ENCODE results near the gene THOP1.
A peak's percentile ranks its signal among the peaks of the same experiment; 100 is the strongest.

The THOP1 gene

DNA sequence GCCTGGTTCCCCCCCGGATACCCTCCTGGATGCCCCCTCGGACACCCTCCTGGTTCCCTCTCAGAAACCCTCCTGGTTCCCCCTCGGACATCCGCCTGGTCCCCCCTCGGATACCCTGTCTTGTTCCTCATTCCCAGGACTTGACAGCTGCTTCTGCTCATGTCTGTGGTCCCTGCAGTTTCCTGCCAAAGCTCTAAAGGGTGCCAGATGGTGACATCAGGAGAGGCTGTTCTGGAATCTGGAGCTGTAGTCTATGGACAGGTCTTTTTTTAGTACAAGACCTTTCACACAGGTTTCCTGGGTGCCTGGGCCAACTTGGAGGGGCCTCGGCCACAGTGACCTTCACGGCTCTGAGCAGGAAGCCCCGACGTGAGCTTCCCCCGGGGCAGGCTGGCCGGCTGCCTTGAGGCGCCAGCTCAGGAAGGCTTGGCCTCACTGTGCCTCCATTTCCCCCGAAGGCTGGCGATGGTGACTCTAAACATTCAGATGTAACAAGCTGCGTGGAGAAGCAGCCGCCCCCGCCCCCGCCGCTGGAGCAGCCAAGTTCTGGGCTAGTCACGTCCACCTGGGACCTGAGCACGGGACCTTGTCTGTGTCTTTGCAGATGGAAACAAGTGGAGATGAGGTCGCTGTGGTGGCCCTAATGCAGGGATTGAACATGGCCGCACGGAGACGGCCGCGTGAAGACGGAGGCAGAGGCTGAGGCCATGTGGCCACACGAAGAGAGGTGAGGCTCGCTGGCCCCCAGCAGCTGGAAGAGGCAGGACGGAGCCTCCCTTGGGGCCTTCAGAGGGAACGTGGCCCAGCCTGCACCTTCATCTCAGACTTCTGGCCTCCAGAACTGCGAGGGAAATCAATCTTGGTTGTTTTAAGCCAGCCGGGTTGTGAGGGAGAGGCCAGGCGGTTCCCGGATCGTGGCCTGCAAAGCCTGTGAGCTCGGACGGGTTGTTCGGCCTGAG, 15.0 kb upstream of the THOP1 start:
- Histone ChIP-seq H3K4me1 (ENCODE audit: control insufficient read depth in 5 of 5, insufficient read depth in 5 of 5, low read length in 5 of 5) (peaks cover 0 to 41% (median 35%) of the 10 kb centered on the region in 5 donors), H3K9ac (ENCODE audit: low read length in 5 of 5) (peak overlapping the region in 1 of 5 donors; percentile 48), H3K36me3 (ENCODE audit: control insufficient read depth in 5 of 5, insufficient read depth in 5 of 5, low read length in 5 of 5) (peaks cover 0 to 44% (median 30%) of the 10 kb centered on the region in 5 donors), H3K27ac (ENCODE audit: low read depth, low read length) (no peak overlapping the region), H3K27me3 (ENCODE audit: control insufficient read depth in 5 of 5, insufficient read depth in 4 of 5, low read length in 5 of 5) (no peaks in the 10 kb centered on the region), H3K4me3 (ENCODE audit: low read depth in 1 of 5, low read length in 5 of 5) (peak overlapping the region in 1 of 5 donors; percentile 34), H3K9me3 (ENCODE audit: control insufficient read depth in 5 of 5, low read length in 5 of 5) (no peaks in the 10 kb centered on the region)

DNA sequence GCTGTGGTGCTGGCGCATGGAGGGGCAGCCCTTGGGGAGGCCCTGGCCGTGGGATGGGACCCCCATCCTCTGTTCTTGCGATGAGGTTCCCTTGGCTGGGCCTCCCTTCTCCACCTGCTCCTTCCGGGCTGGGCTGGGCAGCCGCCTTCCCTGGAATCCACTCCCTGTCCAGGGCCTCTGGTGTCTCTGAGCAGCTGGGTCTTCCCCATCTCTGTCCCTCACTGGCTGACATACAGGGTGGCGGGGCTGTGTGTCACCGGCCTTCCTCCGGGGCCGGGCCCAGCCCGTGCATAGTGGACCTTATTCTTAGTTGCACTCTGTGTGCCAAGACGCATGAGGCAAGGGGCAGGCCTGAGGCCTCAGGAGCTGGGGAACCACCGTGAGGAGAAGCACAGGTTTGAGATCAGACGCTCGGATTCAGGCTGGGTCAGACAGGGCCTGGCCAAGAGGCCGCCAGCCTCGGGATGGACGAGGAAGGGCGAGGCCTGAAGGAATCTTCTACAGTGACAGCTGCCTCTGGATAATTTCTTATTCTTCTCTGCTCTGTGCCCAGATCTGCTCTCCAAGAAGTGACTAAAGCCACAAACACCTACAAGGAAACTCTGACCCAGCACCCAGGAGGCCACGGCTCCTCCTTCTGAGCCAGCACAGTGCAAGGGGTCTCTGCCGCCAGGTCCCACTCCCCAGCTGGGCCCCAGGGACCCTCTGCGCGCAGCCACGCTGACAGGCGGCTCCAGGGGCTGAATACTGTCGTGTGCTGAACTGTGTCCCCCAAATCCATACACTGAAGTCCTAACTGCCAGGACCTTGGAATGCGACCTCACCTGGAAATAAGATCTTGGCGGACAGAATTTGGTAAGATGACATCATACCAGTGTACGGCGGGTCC, 13.3 kb upstream of the THOP1 start:
- Histone ChIP-seq H3K4me1 (ENCODE audit: control insufficient read depth in 5 of 5, insufficient read depth in 5 of 5, low read length in 5 of 5) (peaks cover 3 to 53% (median 46%) of the 10 kb centered on the region in 5 donors), H3K36me3 (ENCODE audit: control insufficient read depth in 5 of 5, insufficient read depth in 5 of 5, low read length in 5 of 5) (peaks cover 0 to 28% (median 15%) of the 10 kb centered on the region in 5 donors), H3K27ac (ENCODE audit: low read depth, low read length) (no peak overlapping the region), H3K4me3 (ENCODE audit: low read depth in 1 of 5, low read length in 5 of 5) (no peak overlapping the region), H3K9ac (ENCODE audit: low read length in 5 of 5) (no peak overlapping the region), H3K27me3 (ENCODE audit: control insufficient read depth in 5 of 5, insufficient read depth in 4 of 5, low read length in 5 of 5) (no peaks in the 10 kb centered on the region), H3K9me3 (ENCODE audit: control insufficient read depth in 5 of 5, low read length in 5 of 5) (no peaks in the 10 kb centered on the region)

DNA sequence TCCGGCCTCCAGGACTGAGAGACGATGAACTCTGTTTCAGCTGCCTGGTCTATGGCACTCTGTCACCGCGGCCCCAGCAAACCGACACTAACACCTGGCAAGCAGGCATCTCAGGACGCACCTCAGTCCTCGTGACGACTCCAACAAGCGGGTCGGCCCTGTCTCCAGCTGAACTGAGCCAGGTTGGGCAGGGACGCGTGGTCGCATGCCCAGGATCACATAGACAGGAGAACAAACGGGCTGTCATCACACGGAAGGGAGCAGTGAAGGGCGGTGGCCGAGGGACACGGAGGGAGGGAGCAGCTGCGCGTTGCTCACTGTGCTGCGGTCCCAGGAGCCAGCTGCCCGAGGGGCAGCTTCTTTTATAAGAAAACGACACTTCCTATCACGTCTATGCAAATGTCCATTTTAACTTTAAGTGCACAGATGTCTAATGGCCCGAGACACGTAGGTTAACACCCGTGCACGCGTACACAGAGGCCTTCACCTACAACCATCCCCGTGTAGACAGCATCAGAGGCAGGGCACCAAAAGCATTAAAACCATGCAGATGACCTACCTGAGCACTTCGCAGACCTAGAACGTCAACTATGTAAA, 11.1 kb upstream of the THOP1 start:
- H3K9ac ChIP-seq (ENCODE audit: low read length in 5 of 5) = no peak overlapping the region
- no peaks in the 10 kb centered on the region for H3K27me3 ChIP-seq (ENCODE audit: control insufficient read depth in 5 of 5, insufficient read depth in 4 of 5, low read length in 5 of 5)
- H3K36me3 ChIP-seq (ENCODE audit: control insufficient read depth in 5 of 5, insufficient read depth in 5 of 5, low read length in 5 of 5) = peaks cover 0 to 18% (median 2%) of the 10 kb centered on the region in 5 donors
- peaks cover 3 to 59% (median 44%) of the 10 kb centered on the region in 5 donors for H3K4me1 ChIP-seq (ENCODE audit: control insufficient read depth in 5 of 5, insufficient read depth in 5 of 5, low read length in 5 of 5)
- H3K9me3 ChIP-seq (ENCODE audit: control insufficient read depth in 5 of 5, low read length in 5 of 5) = no peaks in the 10 kb centered on the region
- no peak overlapping the region for H3K4me3 ChIP-seq (ENCODE audit: low read depth in 1 of 5, low read length in 5 of 5)
- H3K27ac ChIP-seq (ENCODE audit: low read depth, low read length) = no peak overlapping the region

DNA sequence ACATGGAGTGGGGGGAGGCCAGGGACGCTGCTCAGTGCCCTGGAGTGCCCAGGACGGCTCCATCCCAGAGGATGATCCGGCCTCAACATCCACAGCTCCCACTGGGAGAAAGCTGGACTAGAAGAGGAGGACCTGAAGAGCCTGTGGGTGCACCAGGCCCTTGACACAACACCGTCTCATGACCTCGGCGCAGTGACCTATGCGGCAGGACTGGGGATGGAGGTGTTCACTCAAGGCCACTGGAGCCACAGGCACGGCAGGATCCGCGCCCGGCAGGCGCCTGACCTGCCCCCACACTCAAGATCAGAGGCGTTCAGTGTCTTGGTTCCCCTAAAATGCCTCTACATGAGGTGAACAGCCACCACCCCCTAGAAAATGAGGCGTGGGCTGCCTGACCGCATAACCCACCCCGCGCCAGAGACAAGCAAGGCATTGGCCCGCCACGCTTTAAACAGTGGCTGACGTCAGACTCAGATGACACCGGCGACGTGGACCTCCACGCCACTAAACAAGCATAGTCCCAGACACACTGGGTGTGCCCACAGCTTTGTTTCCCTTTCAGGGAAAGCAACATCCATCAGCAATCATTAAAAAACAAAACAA, 10.2 kb upstream of the THOP1 start:
- Histone ChIP-seq H3K4me1 (ENCODE audit: control insufficient read depth in 5 of 5, insufficient read depth in 5 of 5, low read length in 5 of 5) (peaks cover 3 to 55% (median 42%) of the 10 kb centered on the region in 5 donors), H3K27ac (ENCODE audit: low read depth, low read length) (peak overlapping the region; percentile 83), H3K4me3 (ENCODE audit: low read depth in 1 of 5, low read length in 5 of 5) (peak overlapping the region in 4 of 5 donors; percentile 47 to 62 (median 52))

DNA sequence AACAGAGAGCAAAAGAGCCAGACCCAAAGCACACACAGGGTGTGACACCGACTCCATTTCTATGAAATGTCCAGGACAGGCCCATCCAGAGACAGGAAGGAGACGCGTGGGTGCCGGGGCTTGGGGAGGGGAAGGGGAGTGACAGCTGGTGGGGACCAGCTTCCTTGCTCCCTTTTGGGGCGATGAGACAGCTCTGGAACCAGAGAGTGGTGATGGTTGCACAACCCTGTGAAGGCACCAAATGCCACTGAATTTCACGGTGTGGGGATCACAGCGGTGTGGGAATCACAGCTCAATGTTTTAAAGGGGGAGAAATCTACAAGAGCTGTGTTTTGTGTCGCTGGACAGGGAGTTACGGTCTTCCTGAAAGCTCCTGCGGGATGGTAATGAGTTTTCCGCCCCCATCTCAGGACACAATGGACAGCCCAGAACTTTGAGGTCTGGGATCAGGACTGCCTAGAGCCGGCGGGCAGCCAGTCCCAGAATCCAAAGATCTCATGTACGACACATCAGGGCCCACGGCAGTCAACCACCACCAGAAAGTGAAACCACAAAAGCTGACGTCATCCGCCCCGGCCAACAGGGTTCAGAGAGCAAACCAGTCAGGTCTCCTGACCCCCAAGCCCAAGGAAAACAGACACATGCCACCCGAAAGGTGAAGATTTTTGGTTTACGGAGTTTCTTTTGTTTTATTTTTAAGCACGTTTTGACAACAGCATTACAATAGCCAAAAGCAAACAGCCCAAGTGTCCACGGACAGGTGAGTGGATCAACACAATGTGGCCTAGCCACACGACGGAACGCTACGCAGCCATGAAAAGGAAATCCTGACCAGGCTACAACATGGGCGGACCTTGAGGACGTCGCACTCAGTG, 9.5 kb upstream of the THOP1 start:
- Histone ChIP-seq H3K4me1 (ENCODE audit: control insufficient read depth in 5 of 5, insufficient read depth in 5 of 5, low read length in 5 of 5) (peaks cover 7 to 55% (median 41%) of the 10 kb centered on the region in 5 donors), H3K27ac (ENCODE audit: low read depth, low read length) (peak overlapping the region; percentile 83), H3K27me3 (ENCODE audit: control insufficient read depth in 5 of 5, insufficient read depth in 4 of 5, low read length in 5 of 5) (no peaks in the 10 kb centered on the region), H3K9ac (ENCODE audit: low read length in 5 of 5) (peak overlapping the region; percentile 32 to 86 (median 60)), H3K9me3 (ENCODE audit: control insufficient read depth in 5 of 5, low read length in 5 of 5) (no peaks in the 10 kb centered on the region), H3K36me3 (ENCODE audit: control insufficient read depth in 5 of 5, insufficient read depth in 5 of 5, low read length in 5 of 5) (peaks cover 0 to 23% (median 2%) of the 10 kb centered on the region in 5 donors), H3K4me3 (ENCODE audit: low read depth in 1 of 5, low read length in 5 of 5) (peak overlapping the region; percentile 19 to 62 (median 48))

More for the DNA sequence above, 10.2 kb upstream of the THOP1 start:
- H3K36me3 ChIP-seq (ENCODE audit: control insufficient read depth in 5 of 5, insufficient read depth in 5 of 5, low read length in 5 of 5) = peaks cover 0 to 20% (median 2%) of the 10 kb centered on the region in 5 donors
- peak overlapping the region in 4 of 5 donors; percentile 32 to 86 (median 64) for H3K9ac ChIP-seq (ENCODE audit: low read length in 5 of 5)
- H3K9me3 ChIP-seq (ENCODE audit: control insufficient read depth in 5 of 5, low read length in 5 of 5) = no peaks in the 10 kb centered on the region
- no peaks in the 10 kb centered on the region for H3K27me3 ChIP-seq (ENCODE audit: control insufficient read depth in 5 of 5, insufficient read depth in 4 of 5, low read length in 5 of 5)

DNA sequence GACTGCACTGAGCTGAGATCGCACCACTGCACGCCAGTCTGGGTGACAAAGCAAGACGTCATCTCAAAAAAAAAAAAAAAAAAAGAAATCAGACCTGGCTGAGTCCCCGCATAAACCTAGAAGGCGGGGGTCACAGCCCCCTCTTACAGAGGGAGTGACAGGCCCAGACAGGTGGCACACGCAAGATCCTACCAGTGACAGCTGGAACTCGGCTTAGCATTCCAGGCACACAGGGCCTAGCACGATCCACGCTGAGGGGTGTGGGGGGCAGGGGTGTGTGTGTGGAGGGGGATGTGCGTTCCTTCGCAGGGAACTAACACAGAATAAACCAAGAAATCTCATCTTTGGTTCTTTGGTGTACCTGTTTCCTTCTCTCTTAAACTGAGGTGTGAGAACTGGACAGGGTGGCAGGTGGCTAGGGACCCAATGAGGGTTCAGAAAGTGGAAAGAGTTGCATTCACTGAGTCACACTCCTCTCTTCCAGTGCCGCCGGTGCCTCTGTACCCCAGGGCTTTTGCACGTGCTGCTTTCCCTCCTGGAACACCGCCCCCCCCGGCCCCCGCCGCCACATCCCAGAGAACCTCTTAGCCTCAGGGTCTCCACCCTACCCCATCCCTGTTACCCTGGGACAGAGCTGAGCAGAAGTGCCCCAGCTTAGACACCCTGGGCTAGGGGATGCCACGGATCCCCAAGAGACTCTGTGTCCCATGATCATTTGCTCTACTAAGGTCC, 7.2 kb upstream of the THOP1 start:
- Histone ChIP-seq H3K4me3 (ENCODE audit: low read depth in 1 of 5, low read length in 5 of 5) (no peak overlapping the region), H3K27ac (ENCODE audit: low read depth, low read length) (no peak overlapping the region), H3K27me3 (ENCODE audit: control insufficient read depth in 5 of 5, insufficient read depth in 4 of 5, low read length in 5 of 5) (no peaks in the 10 kb centered on the region), H3K4me1 (ENCODE audit: control insufficient read depth in 5 of 5, insufficient read depth in 5 of 5, low read length in 5 of 5) (peaks cover 15 to 67% (median 53%) of the 10 kb centered on the region in 5 donors), H3K9ac (ENCODE audit: low read length in 5 of 5) (peak overlapping the region in 1 of 5 donors; percentile 41), H3K9me3 (ENCODE audit: control insufficient read depth in 5 of 5, low read length in 5 of 5) (no peaks in the 10 kb centered on the region), H3K36me3 (ENCODE audit: control insufficient read depth in 5 of 5, insufficient read depth in 5 of 5, low read length in 5 of 5) (peaks cover 0 to 16% (median 0%) of the 10 kb centered on the region in 5 donors)

DNA sequence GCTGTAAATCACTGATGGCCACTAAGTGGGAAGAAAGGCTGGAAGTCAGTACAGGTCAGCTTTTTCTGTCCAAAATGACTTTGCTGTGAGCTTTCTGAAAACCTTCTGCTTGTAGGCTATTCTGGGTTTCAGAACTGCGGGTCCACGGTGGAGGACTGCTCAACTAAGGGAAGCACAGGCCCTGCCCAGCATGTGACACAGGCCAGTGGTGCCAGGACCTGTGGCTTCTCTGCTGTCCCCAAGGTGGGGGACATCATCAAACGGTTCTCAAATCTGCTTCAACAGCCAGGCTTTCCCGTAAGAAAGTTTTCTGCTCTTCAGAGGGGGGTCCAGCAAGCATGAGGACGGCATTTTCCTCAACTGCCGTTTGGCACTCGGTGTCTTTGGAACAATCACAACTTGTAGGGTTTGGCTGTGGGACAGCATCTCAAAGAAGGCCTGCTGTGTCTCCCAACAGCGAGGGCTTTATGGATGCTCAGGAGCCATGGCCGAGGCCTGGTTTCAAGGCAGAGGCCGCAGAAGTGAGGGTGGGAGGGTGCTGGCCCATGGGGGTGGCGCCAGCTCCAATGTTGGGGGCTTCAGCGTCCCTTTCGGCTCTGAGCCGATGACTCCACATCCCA, 6.1 kb upstream of the THOP1 start:
- Histone ChIP-seq H3K4me1 (ENCODE audit: control insufficient read depth in 5 of 5, insufficient read depth in 5 of 5, low read length in 5 of 5) (peaks cover 17 to 68% (median 57%) of the 10 kb centered on the region in 5 donors), H3K27ac (ENCODE audit: low read depth, low read length) (no peak overlapping the region)

DNA sequence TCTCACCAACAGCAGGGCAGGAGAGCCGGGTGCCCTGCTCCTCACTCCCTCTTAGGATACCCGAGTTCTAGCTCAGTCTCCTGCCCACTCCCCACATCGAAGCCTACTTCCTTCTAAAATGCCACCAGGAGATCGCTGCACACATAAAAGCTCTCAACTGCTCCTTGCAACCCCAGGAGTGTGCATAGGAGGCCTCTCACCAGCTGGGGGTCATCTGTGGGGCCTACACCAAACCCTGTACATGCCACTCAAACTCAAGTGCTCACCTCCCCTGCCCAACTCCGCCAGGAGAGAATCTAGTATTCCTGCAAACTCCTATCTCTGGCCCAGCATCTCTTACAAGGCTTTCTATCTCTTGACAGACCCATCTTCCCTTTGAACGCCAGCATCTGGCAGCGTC, 5.0 kb upstream of the THOP1 start:
- Histone ChIP-seq H3K4me3 (ENCODE audit: low read depth in 1 of 5, low read length in 5 of 5) (no peak overlapping the region), H3K9me3 (ENCODE audit: control insufficient read depth in 5 of 5, low read length in 5 of 5) (no peaks in the 10 kb centered on the region), H3K36me3 (ENCODE audit: control insufficient read depth in 5 of 5, insufficient read depth in 5 of 5, low read length in 5 of 5) (peaks cover 0 to 16% (median 0%) of the 10 kb centered on the region in 5 donors), H3K27ac (ENCODE audit: low read depth, low read length) (no peak overlapping the region), H3K4me1 (ENCODE audit: control insufficient read depth in 5 of 5, insufficient read depth in 5 of 5, low read length in 5 of 5) (peaks cover 17 to 64% (median 56%) of the 10 kb centered on the region in 5 donors), H3K27me3 (ENCODE audit: control insufficient read depth in 5 of 5, insufficient read depth in 4 of 5, low read length in 5 of 5) (no peaks in the 10 kb centered on the region), H3K9ac (ENCODE audit: low read length in 5 of 5) (no peak overlapping the region)

More for the DNA sequence above, 6.1 kb upstream of the THOP1 start:
- Histone ChIP-seq H3K36me3 (ENCODE audit: control insufficient read depth in 5 of 5, insufficient read depth in 5 of 5, low read length in 5 of 5) (peaks cover 0 to 16% (median 0%) of the 10 kb centered on the region in 5 donors), H3K4me3 (ENCODE audit: low read depth in 1 of 5, low read length in 5 of 5) (no peak overlapping the region), H3K9ac (ENCODE audit: low read length in 5 of 5) (peak overlapping the region in 2 of 5 donors; percentile 7 to 41), H3K27me3 (ENCODE audit: control insufficient read depth in 5 of 5, insufficient read depth in 4 of 5, low read length in 5 of 5) (no peaks in the 10 kb centered on the region), H3K9me3 (ENCODE audit: control insufficient read depth in 5 of 5, low read length in 5 of 5) (no peaks in the 10 kb centered on the region)

All from subcutaneous abdominal adipose tissue (tissue), 5 donors.